ENCODE measurements around the gene PRKRA. TPM values are rescaled to one million over a fixed set of nuclear protein-coding genes. Genes with fewer than 3 reads are reported as not detected.

Gene PRKRA
- total and polyA plus RNA-seq, 2 experiments from 2014 or later: 44.0 to 67.1 TPM

- TF ChIP-seq, protein P1, sequence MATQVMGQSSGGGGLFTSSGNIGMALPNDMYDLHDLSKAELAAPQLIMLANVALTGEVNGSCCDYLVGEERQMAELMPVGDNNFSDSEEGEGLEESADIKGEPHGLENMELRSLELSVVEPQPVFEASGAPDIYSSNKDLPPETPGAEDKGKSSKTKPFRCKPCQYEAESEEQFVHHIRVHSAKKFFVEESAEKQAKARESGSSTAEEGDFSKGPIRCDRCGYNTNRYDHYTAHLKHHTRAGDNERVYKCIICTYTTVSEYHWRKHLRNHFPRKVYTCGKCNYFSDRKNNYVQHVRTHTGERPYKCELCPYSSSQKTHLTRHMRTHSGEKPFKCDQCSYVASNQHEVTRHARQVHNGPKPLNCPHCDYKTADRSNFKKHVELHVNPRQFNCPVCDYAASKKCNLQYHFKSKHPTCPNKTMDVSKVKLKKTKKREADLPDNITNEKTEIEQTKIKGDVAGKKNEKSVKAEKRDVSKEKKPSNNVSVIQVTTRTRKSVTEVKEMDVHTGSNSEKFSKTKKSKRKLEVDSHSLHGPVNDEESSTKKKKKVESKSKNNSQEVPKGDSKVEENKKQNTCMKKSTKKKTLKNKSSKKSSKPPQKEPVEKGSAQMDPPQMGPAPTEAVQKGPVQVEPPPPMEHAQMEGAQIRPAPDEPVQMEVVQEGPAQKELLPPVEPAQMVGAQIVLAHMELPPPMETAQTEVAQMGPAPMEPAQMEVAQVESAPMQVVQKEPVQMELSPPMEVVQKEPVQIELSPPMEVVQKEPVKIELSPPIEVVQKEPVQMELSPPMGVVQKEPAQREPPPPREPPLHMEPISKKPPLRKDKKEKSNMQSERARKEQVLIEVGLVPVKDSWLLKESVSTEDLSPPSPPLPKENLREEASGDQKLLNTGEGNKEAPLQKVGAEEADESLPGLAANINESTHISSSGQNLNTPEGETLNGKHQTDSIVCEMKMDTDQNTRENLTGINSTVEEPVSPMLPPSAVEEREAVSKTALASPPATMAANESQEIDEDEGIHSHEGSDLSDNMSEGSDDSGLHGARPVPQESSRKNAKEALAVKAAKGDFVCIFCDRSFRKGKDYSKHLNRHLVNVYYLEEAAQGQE (IDR thresholded peaks at IDR 0.05; ENCODE audit: unreplicated experiment): no peak
- TF ChIP-seq ZNF114 (CRISPR knock-in tag; IDR thresholded peaks at IDR 0.05) (no peak), POLR2AphosphoS5 (IDR thresholded peaks at IDR 0.05; ENCODE audit: low read depth) (no peak)
These were observed 23.5 kb downstream of the PRKRA start (continued) for GRCh38 chr2:178427458-178427857.

GRCh38 chr2:178426388-178426787, 24.6 kb downstream of the PRKRA start:
- DNase-seq (ENCODE audit: low spot score) (no peak), ATAC-seq (no peak)
- Histone ChIP-seq H3K27me3 (ENCODE audit: insufficient read depth) (no peaks in the 10 kb centered on the region), H3K4me2 (no peak overlapping the region), H3K9me2 (ENCODE audit: insufficient read depth) (no peaks in the 10 kb centered on the region), H3F3A (replicated peaks; ENCODE audit: low read depth) (no peaks in the 10 kb centered on the region), H3K4me3 (no peak overlapping the region), H3K36me3 (ENCODE audit: insufficient read depth) (peaks cover 4% of the 10 kb centered on the region; the same call in 1 of the 2 replicates), H3K4me1 (ENCODE audit: insufficient read depth) (no peaks in the 10 kb centered on the region), H4K20me1 (replicated peaks; ENCODE audit: insufficient read depth) (no peaks in the 10 kb centered on the region; the same call in 1 of the 2 replicates), H2AFZ (no peak overlapping the region), H3K79me2 (replicated peaks; ENCODE audit: insufficient read depth) (no peaks in the 10 kb centered on the region; the same call in none of the 2 replicates), H3K27ac (ENCODE audit: low read depth) (no peak overlapping the region)
- Mint-ChIP-seq H3K4me1 (no peaks in the 10 kb centered on the region), H3K9me3 (peaks cover 7% of the 10 kb centered on the region; the same call in 1 of the 3 replicates), H3K36me3 (ENCODE audit: low read depth) (peaks cover 40% of the 10 kb centered on the region), H3K27ac (no peak overlapping the region), H3K27me3 (ENCODE audit: insufficient read depth, low read depth, poor library complexity) (no peaks in the 10 kb centered on the region), H3K4me3 (no peak overlapping the region)
- TF ChIP-seq, protein P2, sequence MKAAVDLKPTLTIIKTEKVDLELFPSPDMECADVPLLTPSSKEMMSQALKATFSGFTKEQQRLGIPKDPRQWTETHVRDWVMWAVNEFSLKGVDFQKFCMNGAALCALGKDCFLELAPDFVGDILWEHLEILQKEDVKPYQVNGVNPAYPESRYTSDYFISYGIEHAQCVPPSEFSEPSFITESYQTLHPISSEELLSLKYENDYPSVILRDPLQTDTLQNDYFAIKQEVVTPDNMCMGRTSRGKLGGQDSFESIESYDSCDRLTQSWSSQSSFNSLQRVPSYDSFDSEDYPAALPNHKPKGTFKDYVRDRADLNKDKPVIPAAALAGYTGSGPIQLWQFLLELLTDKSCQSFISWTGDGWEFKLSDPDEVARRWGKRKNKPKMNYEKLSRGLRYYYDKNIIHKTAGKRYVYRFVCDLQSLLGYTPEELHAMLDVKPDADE (IDR thresholded peaks at IDR 0.05): no peak
- TF ChIP-seq STAT1 (IDR thresholded peaks at IDR 0.05; ENCODE audit: unreplicated experiment): no peak
- no peak for TF ChIP-seq POLR2AphosphoS5 (IDR thresholded peaks at IDR 0.05; ENCODE audit: low read depth)
- TF ChIP-seq CTCF (conservative IDR thresholded peaks at IDR 0.05; ENCODE audit: low read depth in 2 of 2): no peak
- no peak for TF ChIP-seq ZNF114 (CRISPR knock-in tag; IDR thresholded peaks at IDR 0.05)
- TF ChIP-seq, protein P1 (IDR thresholded peaks at IDR 0.05; ENCODE audit: unreplicated experiment): no peak
- TF ChIP-seq CREB1 (CRISPR knock-in tag; IDR thresholded peaks at IDR 0.05; ENCODE audit: low read depth): no peak
- no peak for TF ChIP-seq EZH2 (IDR thresholded peaks at IDR 0.05; ENCODE audit: low read depth, unreplicated experiment)

Data from GM23338 (cell line).